ENCODE measurements around the gene ACOT11.

DNA sequence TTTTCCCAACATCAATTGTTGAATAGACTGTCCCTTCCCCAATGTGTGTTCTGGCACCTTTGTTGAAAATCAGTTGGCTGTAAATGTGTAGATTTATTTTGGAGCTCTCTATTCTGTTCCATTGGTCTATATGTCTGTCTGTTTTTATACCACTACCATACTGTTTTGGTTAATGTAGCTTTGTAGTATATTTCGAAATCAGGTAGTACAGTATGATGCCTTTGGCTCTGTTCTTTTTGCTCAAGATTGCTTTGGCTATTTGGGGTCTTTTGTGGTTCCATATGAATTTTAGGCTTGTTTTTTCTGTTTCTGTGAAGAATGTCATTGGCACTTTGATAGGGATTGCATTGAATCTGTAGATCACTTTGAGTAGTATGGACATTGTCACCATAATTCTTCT is 8.1 kb downstream of the ACOT11 start:
- no peak for TF ChIP-seq CEBPB (IDR thresholded peaks at IDR 0.05)
- TF ChIP-seq, protein P1, sequence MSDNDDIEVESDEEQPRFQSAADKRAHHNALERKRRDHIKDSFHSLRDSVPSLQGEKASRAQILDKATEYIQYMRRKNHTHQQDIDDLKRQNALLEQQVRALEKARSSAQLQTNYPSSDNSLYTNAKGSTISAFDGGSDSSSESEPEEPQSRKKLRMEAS (IDR thresholded peaks at IDR 0.05) = no peak
